ENCODE measurements around the gene URB2.

The URB2 gene

DNA sequence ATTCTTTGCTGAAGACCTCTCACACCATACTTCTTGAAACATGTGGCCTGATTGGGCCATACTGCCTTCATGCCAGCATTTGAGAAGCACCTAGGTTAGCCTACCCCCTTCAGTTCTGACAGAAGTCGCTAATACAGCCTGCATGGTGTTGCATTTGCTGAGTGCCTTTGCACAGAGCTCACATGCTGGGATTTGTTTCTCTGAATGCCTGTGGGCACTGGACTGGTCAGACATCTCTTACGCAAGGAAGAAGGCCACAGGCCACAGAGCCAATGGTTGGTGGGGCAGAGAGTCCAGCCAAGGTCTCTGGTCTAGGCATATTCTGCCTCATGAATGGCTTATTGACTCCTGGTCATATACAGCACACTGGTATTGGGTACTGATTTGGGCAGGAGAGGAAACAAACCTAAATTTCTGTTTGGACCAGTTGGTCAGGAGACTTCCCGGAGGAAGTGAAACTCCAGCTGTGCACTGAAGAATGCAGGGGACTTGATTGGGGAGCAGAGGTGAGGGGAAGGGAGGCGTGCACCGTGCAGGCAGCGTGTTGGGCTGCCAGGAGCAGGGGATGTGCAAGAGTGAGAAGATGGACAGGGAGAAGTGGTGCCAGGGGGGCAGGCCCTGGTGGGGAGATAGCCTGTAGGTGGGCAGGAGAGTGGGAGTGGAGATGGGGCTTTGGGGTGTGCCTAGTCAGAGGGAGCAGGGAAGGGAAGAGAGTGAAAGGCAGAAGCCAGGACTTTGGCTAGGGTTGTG lies 18.1 kb downstream of the URB2 start:
- H3K27me3 ChIP-seq (ENCODE audit: control insufficient read depth in 1 of 2, insufficient read depth in 2 of 2, low read length in 2 of 2), result no peaks in the 10 kb centered on the region
- H3K27ac ChIP-seq (ENCODE audit: low read length), result no peak overlapping the region
- no peak overlapping the region for H3K9ac ChIP-seq (ENCODE audit: low read length in 2 of 2)
- H3K4me1 ChIP-seq (ENCODE audit: control insufficient read depth, insufficient read depth, low read length), result no peaks in the 10 kb centered on the region
- no peak overlapping the region for H3K4me3 ChIP-seq (ENCODE audit: low read length in 2 of 2)
- H3K9me3 ChIP-seq (ENCODE audit: control insufficient read depth in 2 of 2, low read length in 2 of 2), result no peaks in the 10 kb centered on the region
- H3K36me3 ChIP-seq (ENCODE audit: control insufficient read depth in 2 of 2, insufficient read depth in 2 of 2, low read length in 2 of 2), result peaks cover 24 to 49% of the 10 kb centered on the region in 2 donors

DNA sequence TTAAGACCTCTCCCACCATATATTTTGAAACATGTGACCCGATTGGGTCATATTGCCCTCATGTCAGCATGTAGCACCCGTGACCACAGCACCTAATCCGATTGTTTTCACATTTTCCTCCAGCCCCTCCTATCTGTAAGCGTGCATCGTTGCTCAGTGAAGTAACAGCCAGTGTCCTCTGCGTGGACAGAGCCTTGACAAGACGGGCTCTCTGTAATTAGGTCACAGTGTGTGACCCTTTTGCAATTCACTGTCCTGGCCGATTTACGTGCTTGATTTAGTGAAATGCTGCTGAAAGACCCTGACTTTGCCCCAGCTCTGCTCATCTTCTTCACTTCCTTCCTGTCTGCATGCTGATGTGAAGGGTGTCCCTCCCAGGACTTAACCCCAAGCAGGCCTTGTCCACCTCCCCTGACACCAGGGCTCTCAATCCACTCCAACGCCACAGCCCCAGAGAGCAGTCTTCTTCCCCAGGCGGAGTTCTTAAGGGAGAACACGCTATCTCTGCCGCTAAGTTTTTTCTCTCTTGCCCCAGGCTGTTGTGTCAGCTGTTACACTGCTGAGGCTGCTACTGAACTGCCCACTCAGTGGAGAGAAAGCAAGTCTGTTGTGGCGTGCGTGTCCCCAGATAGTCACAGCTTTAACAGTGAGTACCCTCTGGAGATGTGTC lies 19.4 kb downstream of the URB2 start:
- no peak overlapping the region for H3K9ac ChIP-seq (ENCODE audit: low read length in 2 of 2)
- H3K4me3 ChIP-seq (ENCODE audit: low read length in 2 of 2), result no peak overlapping the region
- H3K27me3 ChIP-seq (ENCODE audit: control insufficient read depth in 1 of 2, insufficient read depth in 2 of 2, low read length in 2 of 2), result no peaks in the 10 kb centered on the region
- peaks cover 25 to 53% of the 10 kb centered on the region in 2 donors for H3K36me3 ChIP-seq (ENCODE audit: control insufficient read depth in 2 of 2, insufficient read depth in 2 of 2, low read length in 2 of 2)
- no peaks in the 10 kb centered on the region for H3K4me1 ChIP-seq (ENCODE audit: control insufficient read depth, insufficient read depth, low read length)
- H3K9me3 ChIP-seq (ENCODE audit: control insufficient read depth in 2 of 2, low read length in 2 of 2), result no peaks in the 10 kb centered on the region
- H3K27ac ChIP-seq (ENCODE audit: low read length), result no peak overlapping the region

- H3K9me3 ChIP-seq (ENCODE audit: control insufficient read depth in 2 of 2, low read length in 2 of 2), result no peaks in the 10 kb centered on the region
- peaks cover 27 to 58% of the 10 kb centered on the region in 2 donors for H3K36me3 ChIP-seq (ENCODE audit: control insufficient read depth in 2 of 2, insufficient read depth in 2 of 2, low read length in 2 of 2)
- H3K4me3 ChIP-seq (ENCODE audit: low read length in 2 of 2), result no peak overlapping the region
- H3K27ac ChIP-seq (ENCODE audit: low read length), result no peak overlapping the region
- H3K27me3 ChIP-seq (ENCODE audit: control insufficient read depth in 1 of 2, insufficient read depth in 2 of 2, low read length in 2 of 2), result no peaks in the 10 kb centered on the region
- no peak overlapping the region for H3K9ac ChIP-seq (ENCODE audit: low read length in 2 of 2)
- no peaks in the 10 kb centered on the region for H3K4me1 ChIP-seq (ENCODE audit: control insufficient read depth, insufficient read depth, low read length)
These were observed 22.4 kb downstream of the URB2 start for GRCh38 chr1:229648406-229648805.

DNA sequence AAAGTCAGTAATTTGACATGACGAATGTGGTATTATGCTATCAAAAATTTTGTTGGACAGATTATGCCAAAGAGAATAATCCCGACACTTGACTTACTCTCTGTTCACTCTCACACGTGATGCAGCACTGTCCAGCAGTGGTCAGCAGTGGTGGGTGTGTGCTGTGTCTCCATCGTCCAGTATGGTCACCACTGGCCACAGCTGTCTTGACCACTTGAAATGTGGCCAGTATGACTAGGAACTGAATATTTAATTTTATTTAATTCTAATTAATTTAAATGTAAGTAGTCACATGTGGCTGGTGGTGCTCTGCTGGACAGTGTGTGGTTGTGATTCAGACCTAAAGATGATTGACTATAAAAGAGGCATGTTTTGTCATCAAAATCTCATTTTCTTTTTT lies 24.0 kb downstream of the URB2 start:
- no peak overlapping the region for H3K9ac ChIP-seq (ENCODE audit: low read length in 2 of 2)
- H3K4me3 ChIP-seq (ENCODE audit: low read length in 2 of 2), result no peak overlapping the region
- no peaks in the 10 kb centered on the region for H3K27me3 ChIP-seq (ENCODE audit: control insufficient read depth in 1 of 2, insufficient read depth in 2 of 2, low read length in 2 of 2)
- no peaks in the 10 kb centered on the region for H3K9me3 ChIP-seq (ENCODE audit: control insufficient read depth in 2 of 2, low read length in 2 of 2)
- H3K27ac ChIP-seq (ENCODE audit: low read length), result no peak overlapping the region
- H3K36me3 ChIP-seq (ENCODE audit: control insufficient read depth in 2 of 2, insufficient read depth in 2 of 2, low read length in 2 of 2), result peaks cover 27 to 58% of the 10 kb centered on the region in 2 donors
- H3K4me1 ChIP-seq (ENCODE audit: control insufficient read depth, insufficient read depth, low read length), result no peaks in the 10 kb centered on the region

- H3K27ac ChIP-seq (ENCODE audit: low read length), result no peak overlapping the region
- H3K9me3 ChIP-seq (ENCODE audit: control insufficient read depth in 2 of 2, low read length in 2 of 2), result no peaks in the 10 kb centered on the region
- no peak overlapping the region for H3K9ac ChIP-seq (ENCODE audit: low read length in 2 of 2)
- H3K4me1 ChIP-seq (ENCODE audit: control insufficient read depth, insufficient read depth, low read length), result no peaks in the 10 kb centered on the region
- no peak overlapping the region for H3K4me3 ChIP-seq (ENCODE audit: low read length in 2 of 2)
- peaks cover 27 to 50% of the 10 kb centered on the region in 2 donors for H3K36me3 ChIP-seq (ENCODE audit: control insufficient read depth in 2 of 2, insufficient read depth in 2 of 2, low read length in 2 of 2)
- H3K27me3 ChIP-seq (ENCODE audit: control insufficient read depth in 1 of 2, insufficient read depth in 2 of 2, low read length in 2 of 2), result no peaks in the 10 kb centered on the region
These were observed 25.5 kb downstream of the URB2 start for GRCh38 chr1:229651546-229651945.

DNA sequence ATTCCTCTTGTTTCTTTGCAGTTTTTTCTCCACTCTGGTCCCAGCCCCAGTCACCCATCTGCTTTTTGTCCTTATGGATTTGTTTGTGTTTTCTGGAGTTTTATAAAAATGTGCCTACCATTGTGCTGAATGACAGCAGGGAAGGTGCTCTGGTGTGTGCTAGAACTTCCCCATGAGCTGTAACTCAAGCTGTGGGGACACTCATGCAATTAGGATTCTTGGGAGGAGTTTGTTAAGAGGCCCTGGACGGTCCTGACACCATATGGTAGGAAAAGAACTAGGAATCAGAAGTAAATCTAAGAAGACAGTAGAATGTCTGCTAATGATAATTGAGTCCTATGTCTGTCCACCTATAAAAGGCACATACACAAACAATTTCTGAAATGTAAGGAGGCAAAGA lies 27.4 kb downstream of the URB2 start:
- no peaks in the 10 kb centered on the region for H3K4me1 ChIP-seq (ENCODE audit: control insufficient read depth, insufficient read depth, low read length)
- no peaks in the 10 kb centered on the region for H3K9me3 ChIP-seq (ENCODE audit: control insufficient read depth in 2 of 2, low read length in 2 of 2)
- H3K36me3 ChIP-seq (ENCODE audit: control insufficient read depth in 2 of 2, insufficient read depth in 2 of 2, low read length in 2 of 2), result peaks cover 22 to 39% of the 10 kb centered on the region in 2 donors

DNA sequence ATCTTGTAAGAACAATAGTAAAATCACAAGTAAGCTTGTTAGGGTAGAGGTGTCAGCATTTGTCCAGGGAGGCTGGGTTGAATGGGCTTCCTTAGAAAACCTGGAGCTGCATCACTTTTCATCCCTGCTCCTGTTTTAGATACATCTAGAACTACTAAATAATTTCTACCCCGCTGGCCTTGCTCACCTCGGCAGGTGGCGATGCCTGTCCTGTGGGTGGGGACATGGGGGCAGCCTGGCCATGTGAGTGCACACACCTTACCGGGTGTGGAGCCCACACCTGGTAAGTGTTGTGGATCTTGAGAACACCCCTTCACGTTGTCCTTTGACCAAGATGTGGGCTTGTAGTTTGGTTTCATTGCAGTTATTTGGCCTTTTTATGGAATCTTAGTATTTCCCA lies 29.7 kb downstream of the URB2 start:
- Histone ChIP-seq H3K9me3 (ENCODE audit: control insufficient read depth in 2 of 2, low read length in 2 of 2) (no peaks in the 10 kb centered on the region), H3K4me1 (ENCODE audit: control insufficient read depth, insufficient read depth, low read length) (no peaks in the 10 kb centered on the region), H3K4me3 (ENCODE audit: low read length in 2 of 2) (no peak overlapping the region), H3K36me3 (ENCODE audit: control insufficient read depth in 2 of 2, insufficient read depth in 2 of 2, low read length in 2 of 2) (peaks cover 25 to 30% of the 10 kb centered on the region in 2 donors), H3K27me3 (ENCODE audit: control insufficient read depth in 1 of 2, insufficient read depth in 2 of 2, low read length in 2 of 2) (no peaks in the 10 kb centered on the region), H3K27ac (ENCODE audit: low read length) (no peak overlapping the region), H3K9ac (ENCODE audit: low read length in 2 of 2) (no peak overlapping the region)

More for the DNA sequence above, 27.4 kb downstream of the URB2 start:
- Histone ChIP-seq H3K4me3 (ENCODE audit: low read length in 2 of 2) (no peak overlapping the region), H3K27me3 (ENCODE audit: control insufficient read depth in 1 of 2, insufficient read depth in 2 of 2, low read length in 2 of 2) (no peaks in the 10 kb centered on the region), H3K9ac (ENCODE audit: low read length in 2 of 2) (no peak overlapping the region), H3K27ac (ENCODE audit: low read length) (no peak overlapping the region)

GRCh38 chr1:229657993-229658755 lies 32.1 kb downstream of the URB2 start:
- no peak overlapping the region for H3K27ac ChIP-seq (ENCODE audit: low read length)
- peaks cover 20 to 22% of the 10 kb centered on the region in 2 donors for H3K36me3 ChIP-seq (ENCODE audit: control insufficient read depth in 2 of 2, insufficient read depth in 2 of 2, low read length in 2 of 2)
- no peaks in the 10 kb centered on the region for H3K9me3 ChIP-seq (ENCODE audit: control insufficient read depth in 2 of 2, low read length in 2 of 2)
- no peak overlapping the region for H3K9ac ChIP-seq (ENCODE audit: low read length in 2 of 2)
- H3K27me3 ChIP-seq (ENCODE audit: control insufficient read depth in 1 of 2, insufficient read depth in 2 of 2, low read length in 2 of 2), result no peaks in the 10 kb centered on the region
- no peak overlapping the region for H3K4me3 ChIP-seq (ENCODE audit: low read length in 2 of 2)
- H3K4me1 ChIP-seq (ENCODE audit: control insufficient read depth, insufficient read depth, low read length), result peaks cover 9% of the 10 kb centered on the region

DNA sequence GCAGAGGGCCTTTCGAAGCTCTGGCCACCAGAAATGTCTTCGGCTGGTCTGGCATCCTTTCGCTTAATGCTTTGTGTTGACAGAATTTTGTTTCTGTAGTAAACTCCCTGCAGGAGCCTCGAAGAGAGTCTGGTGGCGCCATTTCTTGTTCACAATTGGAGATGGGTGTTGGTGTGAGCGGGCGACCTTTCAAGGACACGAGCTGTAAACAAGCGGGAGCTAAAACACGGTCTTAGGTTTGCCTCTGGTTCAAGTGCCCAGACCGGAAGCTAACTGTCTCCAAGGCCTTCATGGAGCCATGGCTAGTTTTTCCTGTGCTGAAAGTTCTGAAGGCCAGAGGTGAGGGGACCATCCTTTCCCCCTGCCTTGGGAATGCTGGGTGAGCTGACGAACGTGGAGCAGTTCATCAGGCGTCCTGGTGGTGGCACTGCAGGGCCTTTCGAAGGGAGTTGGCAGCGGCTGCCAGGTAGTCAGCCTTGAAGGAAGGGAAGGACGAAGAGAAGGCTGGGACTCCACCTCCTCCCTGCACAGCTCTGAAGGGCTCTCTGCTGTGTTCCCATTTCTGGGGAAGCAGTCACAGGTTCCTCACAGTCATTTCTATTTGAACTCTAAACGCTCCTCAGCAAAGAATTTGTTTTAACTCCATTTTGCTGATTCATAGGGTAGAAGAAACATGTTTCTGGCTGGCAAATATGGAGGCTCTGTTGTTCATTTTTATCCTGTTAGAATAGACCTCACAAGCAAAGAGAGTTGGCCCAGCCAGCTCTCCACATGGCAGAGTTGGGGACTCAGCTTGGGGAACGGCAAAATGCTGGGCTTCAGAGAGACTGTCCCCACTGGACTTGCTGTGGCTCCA lies 35.2 kb downstream of the URB2 start:
- peaks cover 23% of the 10 kb centered on the region for H3K4me1 ChIP-seq (ENCODE audit: control insufficient read depth, insufficient read depth, low read length)
- no peak overlapping the region for H3K27ac ChIP-seq (ENCODE audit: low read length)
- no peak overlapping the region for H3K9ac ChIP-seq (ENCODE audit: low read length in 2 of 2)
- peaks cover 8 to 15% of the 10 kb centered on the region in 2 donors for H3K36me3 ChIP-seq (ENCODE audit: control insufficient read depth in 2 of 2, insufficient read depth in 2 of 2, low read length in 2 of 2)
- no peak overlapping the region for H3K4me3 ChIP-seq (ENCODE audit: low read length in 2 of 2)
- H3K27me3 ChIP-seq (ENCODE audit: control insufficient read depth in 1 of 2, insufficient read depth in 2 of 2, low read length in 2 of 2), result no peaks in the 10 kb centered on the region
- H3K9me3 ChIP-seq (ENCODE audit: control insufficient read depth in 2 of 2, low read length in 2 of 2), result no peaks in the 10 kb centered on the region

DNA sequence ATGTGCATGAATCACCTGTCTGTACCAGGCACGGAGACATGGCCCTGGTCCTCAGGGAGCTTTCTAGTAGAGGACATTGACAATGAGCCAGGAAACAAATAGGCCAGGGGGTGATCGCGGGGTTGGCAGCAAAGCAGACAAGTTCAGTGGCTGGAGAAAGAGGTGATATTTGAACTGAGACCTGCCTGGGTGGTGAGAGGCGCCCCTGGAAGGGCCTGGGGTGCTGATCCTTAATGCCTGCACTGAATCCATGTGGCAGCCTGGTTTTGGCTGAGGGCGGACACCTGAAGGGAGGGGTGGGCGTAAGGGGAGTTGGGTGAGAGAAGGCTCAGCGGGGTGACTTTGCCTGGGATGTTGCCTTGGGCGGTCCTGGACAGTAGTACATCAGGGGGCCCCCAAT lies 35.9 kb downstream of the URB2 start:
- Histone ChIP-seq H3K4me1 (ENCODE audit: control insufficient read depth, insufficient read depth, low read length) (peaks cover 25% of the 10 kb centered on the region), H3K36me3 (ENCODE audit: control insufficient read depth in 2 of 2, insufficient read depth in 2 of 2, low read length in 2 of 2) (peaks cover 8 to 15% of the 10 kb centered on the region in 2 donors), H3K9me3 (ENCODE audit: control insufficient read depth in 2 of 2, low read length in 2 of 2) (no peaks in the 10 kb centered on the region), H3K27ac (ENCODE audit: low read length) (no peak overlapping the region), H3K27me3 (ENCODE audit: control insufficient read depth in 1 of 2, insufficient read depth in 2 of 2, low read length in 2 of 2) (no peaks in the 10 kb centered on the region), H3K9ac (ENCODE audit: low read length in 2 of 2) (no peak overlapping the region), H3K4me3 (ENCODE audit: low read length in 2 of 2) (no peak overlapping the region)
